HG03095 (cell line): ENCODE data around the gene PAXIP1.
"Not testable (repeated sequence)": the region's sequence is repeated elsewhere in the genome, so short reads cannot be mapped to it uniquely, and the experiment has no call there.

Experiments used
- ATAC-seq: cut with Tn5 transposase; IDR thresholded peaks from one replicate; pipeline ENCODE4 v1.9.1; 2021; ENCODE audit warnings: moderate library complexity; ENCODE audit not compliant: unreplicated experiment

Gene PAXIP1

GRCh38 chr7:155003092-155003375 lies at the start of gene PAXIP1:
PAXIP1 (minus strand) TSS chr7:155003124; CDS start chr7:155002929, 195 bp downstream.
- peak; percentile 54 for ATAC-seq

- no peak for ATAC-seq
Observed at GRCh38 chr7:155051355-155051754, 48.4 kb upstream of the PAXIP1 start.

- ATAC-seq, result no peak
Observed at GRCh38 chr7:155048006-155048405, 45.1 kb upstream of the PAXIP1 start.

DNA sequence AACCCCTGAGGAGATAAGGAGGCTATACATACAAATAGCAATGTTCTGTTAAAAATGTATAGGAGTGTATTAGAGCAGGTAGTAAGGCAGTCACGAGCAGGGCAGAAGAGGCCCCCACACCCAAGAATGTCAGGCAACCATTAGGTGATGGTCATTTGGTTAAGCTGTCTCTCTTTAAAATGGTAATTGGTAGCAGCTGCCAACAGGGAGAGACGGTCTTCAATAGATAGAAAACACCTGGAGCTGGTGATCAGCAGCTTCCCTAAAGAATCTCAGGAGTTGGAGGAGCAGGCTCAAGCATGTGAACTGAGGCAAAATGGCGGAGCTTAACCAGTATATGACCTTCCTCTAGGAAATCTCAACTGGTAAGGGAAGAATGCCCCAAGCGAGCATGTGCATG lies 40.8 kb upstream of the PAXIP1 start:
- ATAC-seq, result no peak

DNA sequence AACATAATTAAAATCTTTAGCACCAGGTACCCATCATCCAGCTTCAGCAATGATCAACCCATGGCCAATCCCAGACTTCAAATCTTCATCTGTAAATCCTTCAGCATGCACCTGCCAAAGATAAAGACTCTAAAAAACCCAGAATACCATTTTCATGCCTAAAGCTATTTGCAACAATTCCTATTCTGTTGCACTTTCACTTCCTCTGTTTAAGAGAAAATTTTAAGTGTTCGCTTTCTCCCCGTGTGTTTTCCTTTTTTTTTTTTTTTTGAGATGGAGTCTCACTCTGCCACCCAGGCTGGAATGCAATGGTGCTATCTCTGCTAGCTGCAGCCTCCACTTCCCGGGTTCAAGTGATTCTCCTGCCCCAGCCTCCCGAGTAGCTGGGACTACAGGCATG lies 35.4 kb upstream of the PAXIP1 start:
- no peak for ATAC-seq

- not testable (repeated sequence) for ATAC-seq
Observed at GRCh38 chr7:155034495-155034894, 31.6 kb upstream of the PAXIP1 start.

GRCh38 chr7:155032978-155033377 lies 30.1 kb upstream of the PAXIP1 start:
- no peak for ATAC-seq

- ATAC-seq, result no peak
Observed at GRCh38 chr7:155027879-155028278, 25.0 kb upstream of the PAXIP1 start.

GRCh38 chr7:155021699-155022145 lies 18.8 kb upstream of the PAXIP1 start:
- no peak for ATAC-seq

GRCh38 chr7:155020996-155021395 lies 18.1 kb upstream of the PAXIP1 start:
- no peak for ATAC-seq

DNA sequence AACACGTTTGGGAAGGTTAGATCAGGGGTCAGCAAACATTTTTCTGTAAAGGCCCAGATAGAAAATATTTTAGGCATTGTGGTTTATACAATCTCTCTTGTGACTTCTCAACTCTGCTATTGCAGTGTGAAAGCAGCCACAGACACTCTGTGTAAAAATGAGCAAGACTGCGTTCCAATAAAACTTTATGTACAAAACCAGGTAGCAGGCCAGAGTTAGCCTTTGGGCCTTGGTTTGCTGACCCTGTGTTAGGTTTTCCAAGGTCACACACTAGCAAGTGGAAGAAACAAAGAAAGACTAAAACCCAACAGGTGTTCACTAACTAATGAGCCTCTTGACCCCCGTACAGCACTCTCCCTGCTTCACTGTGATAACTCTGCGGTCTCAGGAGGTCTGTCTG lies 14.9 kb upstream of the PAXIP1 start:
- no peak for ATAC-seq

GRCh38 chr7:155011086-155011485 lies 8.2 kb upstream of the PAXIP1 start:
- no peak for ATAC-seq

- ATAC-seq, result no peak
Observed at GRCh38 chr7:155009570-155010157, 6.7 kb upstream of the PAXIP1 start.

DNA sequence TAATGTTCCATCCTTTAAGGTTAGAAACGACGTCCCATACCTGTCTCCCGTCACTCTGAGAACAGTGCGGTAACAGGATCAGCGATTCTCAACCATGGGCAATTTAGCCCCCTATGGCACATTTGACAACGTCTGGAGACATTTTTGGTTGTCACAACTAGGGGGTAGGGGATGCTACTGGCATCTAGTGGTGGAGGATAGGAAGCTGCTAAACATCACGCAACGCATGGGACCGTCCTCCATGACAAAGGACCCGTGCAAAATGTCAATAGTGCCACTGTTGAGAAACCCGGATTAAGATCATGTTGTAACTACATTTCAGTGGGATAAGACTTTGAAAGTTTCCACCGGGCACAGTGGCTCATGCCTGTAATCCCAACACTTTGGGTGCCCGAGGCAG lies 5.0 kb upstream of the PAXIP1 start:
- ATAC-seq, result no peak

DNA sequence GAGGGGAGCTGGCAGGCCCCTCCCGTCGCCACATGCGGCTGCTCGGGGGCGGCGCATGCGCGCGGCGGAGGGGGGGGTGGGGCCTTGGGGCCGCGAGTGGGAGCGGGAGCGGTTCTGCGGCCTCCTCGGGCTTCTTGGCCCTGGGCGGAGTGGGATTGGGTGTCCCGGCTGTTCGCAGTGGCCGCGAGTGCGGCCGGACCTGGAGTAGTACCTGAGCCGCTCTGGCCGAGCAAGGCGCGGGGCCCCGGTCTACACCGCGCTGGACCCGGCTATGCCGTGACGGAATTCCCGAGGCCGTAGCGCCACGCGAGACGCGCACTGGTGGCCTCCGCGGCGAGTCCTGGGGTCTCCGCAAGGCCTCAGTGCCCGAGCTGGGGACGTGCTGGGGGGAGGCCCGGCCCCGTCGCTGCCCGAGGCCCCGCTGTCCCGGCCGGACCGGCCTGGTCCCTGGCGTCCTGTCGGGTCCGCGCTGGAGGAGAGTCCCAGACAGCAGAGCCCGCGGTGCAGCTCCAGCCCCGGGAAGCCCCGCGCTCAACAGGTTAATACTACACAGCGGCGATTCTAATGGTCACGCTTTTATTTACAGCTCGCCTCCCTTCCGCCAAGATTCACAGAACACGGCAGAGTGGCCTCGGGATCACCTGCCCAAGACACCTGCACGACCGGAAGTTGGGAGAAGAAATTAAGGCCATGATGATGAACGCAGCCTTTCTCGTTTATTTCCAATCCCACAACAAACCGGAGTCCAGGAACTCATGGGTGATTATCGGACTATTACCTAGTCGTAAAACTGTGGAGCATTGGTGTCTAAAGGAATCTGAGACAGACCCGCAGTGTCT lies 671 bp upstream of the PAXIP1 start:
- ATAC-seq, result peak; percentile 55

DNA sequence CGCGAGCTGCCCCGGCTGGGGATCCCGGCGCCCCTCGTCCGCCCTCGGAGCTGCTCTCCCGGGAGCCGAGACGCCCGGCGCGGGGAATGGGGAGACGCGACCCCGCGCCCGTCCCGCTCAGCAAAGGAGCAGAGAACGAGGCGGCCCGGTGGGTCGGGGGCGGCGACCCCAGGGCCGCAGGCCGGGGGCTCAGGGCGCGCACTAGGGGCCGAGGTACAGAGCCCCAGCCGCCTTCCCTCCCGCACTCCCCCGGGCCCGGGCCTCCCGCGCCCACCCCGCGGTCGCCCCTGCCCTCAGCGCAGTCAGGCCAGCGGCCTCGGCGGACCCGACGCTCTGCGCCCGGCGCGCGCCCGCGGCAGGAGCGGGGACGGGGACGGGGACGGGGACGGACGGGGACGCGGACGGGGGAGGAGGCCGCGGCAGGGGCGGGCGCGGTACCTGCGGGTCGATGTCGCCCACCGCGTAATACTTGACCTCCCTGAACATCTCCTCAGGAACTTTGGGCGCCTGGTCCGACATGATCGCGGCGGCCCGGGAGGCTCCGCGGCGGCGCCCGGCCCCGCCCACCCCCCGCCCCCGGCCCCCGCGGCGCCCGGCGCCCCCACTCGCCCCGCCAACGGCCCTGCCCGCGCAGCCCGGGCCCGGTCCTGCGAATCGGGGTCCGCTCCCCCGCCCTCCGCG lies 373 bp downstream of the PAXIP1 start:
- ATAC-seq, result peak; percentile 31

DNA sequence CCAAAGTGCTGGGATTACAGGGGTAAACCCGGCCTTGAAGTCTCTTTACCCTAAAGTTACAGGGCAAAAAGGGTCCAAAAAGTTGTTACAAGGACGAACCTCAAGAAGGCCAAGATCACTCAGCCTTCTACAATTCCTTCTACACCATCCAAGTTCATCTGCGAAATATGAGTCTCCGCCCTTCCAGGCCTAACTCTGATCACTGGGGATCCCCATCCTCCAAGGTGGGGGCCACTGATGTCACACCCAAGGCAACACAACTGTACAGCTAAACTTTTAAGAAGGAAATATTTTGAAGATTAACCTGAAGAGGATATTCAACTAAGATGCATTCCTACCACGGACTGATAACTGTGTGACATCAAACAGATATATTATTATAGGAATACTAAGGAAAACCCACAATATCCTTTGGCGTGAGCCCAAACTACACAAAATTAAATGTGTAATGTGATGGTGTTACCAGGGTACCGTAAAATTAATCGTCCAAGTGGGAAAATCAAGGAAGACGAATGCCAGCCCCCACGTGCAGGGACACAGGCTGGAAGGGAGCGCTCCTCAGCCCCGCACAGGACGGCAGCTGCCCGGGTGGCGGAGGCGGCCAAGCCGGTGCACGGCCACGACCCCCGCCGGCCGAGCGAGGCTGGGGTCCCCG lies 1.0 kb downstream of the PAXIP1 start:
- peak; percentile 12 for ATAC-seq

DNA sequence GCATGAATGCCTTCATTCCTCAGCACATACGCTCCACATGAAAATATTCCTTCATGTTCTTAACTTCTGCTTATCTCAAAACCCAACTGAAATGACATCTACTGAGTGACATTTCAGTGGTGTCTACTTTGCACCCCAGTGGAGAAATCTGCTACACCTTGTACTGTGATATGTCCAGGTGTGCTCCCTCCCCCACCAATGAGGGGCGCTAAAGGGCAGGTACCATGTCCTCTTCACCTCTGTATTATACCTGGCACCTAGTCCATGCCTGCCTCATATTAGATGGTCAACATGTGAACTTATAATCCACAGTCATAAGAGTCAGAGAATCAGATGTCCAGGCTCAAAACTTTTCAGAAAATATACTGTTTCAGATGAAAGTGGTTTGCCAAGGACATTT lies 2.1 kb downstream of the PAXIP1 start:
- ATAC-seq, result no peak

DNA sequence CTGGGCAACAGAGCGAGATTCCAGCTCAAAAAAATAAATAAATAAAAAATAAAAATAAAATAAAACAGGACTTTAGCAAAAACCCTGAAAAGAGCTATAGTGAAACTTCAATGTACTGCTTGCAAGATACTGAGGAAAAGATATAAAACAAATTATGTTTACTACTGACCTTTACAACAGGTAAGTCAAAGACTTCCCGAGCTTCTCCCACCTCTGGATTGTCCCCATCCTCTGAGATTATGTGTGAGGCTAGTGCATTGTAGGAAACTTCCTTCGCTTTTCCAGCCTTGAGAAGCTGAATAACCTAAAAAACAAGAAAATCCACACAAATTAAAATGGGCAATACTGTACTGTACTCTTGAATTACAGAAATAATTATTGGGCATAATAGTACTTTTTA lies 4.4 kb downstream of the PAXIP1 start:
- ATAC-seq, result no peak

DNA sequence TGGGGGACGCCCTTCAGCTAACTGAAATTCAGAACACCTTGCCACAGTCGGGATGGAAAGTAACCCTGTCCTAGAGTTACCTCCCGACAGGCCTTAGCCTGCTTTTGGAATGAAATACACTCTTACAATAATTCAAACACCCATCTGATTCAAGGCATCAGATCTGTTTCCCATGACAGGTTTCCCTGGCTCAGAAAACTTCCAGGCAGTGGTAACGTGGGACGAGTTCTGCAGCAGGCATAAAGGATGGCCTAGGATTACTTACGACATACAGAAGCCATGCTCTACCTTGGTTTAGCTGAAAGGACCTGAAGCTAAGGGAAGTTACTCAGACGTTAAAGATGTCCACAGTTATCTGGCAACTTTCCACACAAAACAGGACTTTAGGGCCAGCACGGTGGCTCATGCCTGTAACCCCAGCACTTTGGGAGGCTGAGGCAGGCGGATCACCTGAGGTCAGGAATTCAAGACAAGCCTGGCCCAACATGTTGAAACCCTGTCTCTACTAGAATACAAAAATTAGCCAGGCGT lies 5.0 kb downstream of the PAXIP1 start:
- ATAC-seq, result no peak

DNA sequence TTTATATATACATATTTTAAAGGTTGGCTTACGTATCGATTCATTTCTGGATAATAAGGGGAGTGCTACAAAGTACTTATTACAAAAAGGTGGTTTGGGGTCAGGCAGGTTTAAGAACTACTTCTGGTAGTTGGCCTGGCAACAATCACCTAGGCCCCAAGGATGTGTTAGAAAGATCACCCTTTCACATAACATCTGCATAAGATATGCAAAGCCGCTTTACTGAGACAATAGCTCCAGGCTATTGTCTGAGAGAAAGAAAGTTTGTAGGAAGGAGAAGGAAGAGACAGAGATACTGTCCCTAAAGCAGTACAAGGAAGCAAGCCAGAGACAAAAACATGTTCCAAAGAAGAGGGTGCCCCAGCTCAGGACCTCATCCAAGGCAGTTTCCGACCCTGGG lies 6.2 kb downstream of the PAXIP1 start:
- ATAC-seq, result no peak
